Duodenal mucosa (tissue), 2 donors: Measurements from ENCODE around the gene TBC1D12.

Experiments used
- H3K27ac ChIP-seq: one replicate; pipeline ENCODE4 v1.7.0; 2013; ENCODE audit warnings: low read depth, low read length
- H3K27me3 ChIP-seq, 2 donors: one replicate each; pipeline ENCODE4 v1.7.0; 2013; ENCODE audit warnings: low read length in 2 of 2, control low read depth in 1 of 2; ENCODE audit not compliant: insufficient read depth in 2 of 2, control insufficient read depth in 1 of 2
- H3K36me3 ChIP-seq, 2 donors: one replicate each; pipeline ENCODE4 v1.7.0; 2013; ENCODE audit warnings: low read length in 2 of 2, control low read depth in 1 of 2; ENCODE audit not compliant: insufficient read depth in 2 of 2, control insufficient read depth in 1 of 2
- H3K4me1 ChIP-seq, 2 donors: one replicate each; pipeline ENCODE4 v1.7.0; 2013; ENCODE audit warnings: low read length in 2 of 2, control low read depth in 1 of 2; ENCODE audit not compliant: insufficient read depth in 2 of 2, control insufficient read depth in 1 of 2
- H3K4me3 ChIP-seq, 2 donors: one replicate each; pipeline ENCODE4 v1.7.0; 2013; ENCODE audit warnings: low read length in 2 of 2, low read depth in 1 of 2
- H3K9ac ChIP-seq, 2 donors: one replicate each; pipeline ENCODE4 v1.7.0; 2013; ENCODE audit warnings: low read length in 2 of 2, low read depth in 1 of 2
- H3K9me3 ChIP-seq, 2 donors: one replicate each; pipeline ENCODE4 v1.7.0; 2013; ENCODE audit warnings: low read length in 2 of 2, control low read depth in 1 of 2; ENCODE audit not compliant: control insufficient read depth in 1 of 2

Gene TBC1D12

GRCh38 chr10:94405406-94405805, 3.1 kb downstream of the TBC1D12 start:
- peaks cover 3 to 6% of the 10 kb centered on the region in 2 donors for H3K4me1 ChIP-seq
- no peak overlapping the region for H3K27ac ChIP-seq
- H3K4me3 ChIP-seq, result peak overlapping the region in 1 of 2 donors; percentile 92
- no peaks in the 10 kb centered on the region for H3K36me3 ChIP-seq
- no peaks in the 10 kb centered on the region for H3K9me3 ChIP-seq
- no peaks in the 10 kb centered on the region for H3K27me3 ChIP-seq
- H3K9ac ChIP-seq, result no peak overlapping the region

DNA sequence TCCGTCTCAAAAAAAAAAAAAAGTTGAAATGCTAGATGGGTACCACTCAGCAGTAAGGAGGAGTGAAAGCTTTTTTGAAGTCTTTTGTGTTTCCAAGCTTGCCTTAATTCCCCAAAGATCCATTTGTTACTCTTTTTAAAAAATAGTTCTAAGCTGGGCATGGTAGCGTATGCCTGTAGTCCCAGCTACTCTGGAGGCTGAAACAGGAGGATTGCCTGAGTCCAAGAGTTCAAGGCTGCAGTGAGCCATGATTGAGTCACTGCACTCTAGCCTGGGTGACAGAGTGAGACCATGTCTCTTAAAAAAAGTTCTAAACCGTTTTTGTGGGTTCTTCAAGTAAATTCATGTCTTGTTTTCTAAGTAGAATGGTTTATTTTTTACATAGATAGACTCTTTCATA, 5.3 kb downstream of the TBC1D12 start:
- Histone ChIP-seq H3K27me3 (no peaks in the 10 kb centered on the region), H3K9ac (no peak overlapping the region), H3K36me3 (no peaks in the 10 kb centered on the region), H3K27ac (no peak overlapping the region), H3K9me3 (no peaks in the 10 kb centered on the region), H3K4me3 (no peak overlapping the region), H3K4me1 (peaks cover 3 to 6% of the 10 kb centered on the region in 2 donors)

DNA sequence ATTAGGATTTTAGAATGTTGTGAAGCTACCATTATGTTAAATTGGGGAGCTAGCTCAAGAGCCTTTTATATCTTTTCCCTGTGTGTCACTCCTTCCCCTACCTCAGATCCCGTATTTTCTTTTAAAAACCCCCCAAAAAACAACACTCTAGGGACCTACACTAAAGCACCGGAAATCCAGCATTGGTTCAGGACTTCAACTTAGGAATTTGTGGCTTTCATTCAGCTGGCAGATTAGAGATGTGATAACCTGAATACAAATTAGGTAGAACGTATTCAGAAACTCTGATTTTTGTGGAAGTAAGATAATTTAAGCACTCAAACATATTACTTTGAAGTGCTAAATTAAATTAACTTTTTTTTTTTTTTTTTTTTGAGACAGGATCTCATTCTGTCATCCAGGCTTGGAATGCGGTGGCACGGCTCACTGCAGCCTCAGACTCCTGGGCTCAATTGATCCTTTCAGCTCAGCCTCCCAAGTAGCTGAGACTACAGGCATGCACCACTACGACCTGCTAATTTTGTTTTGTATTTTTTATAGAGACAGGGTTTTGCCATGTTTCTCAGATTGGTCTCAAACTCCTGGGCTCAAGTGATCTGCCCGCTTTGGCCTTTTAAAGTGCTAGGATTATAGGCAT, 6.8 kb downstream of the TBC1D12 start:
- Histone ChIP-seq H3K27ac (no peak overlapping the region), H3K36me3 (no peaks in the 10 kb centered on the region), H3K4me3 (no peak overlapping the region), H3K4me1 (peaks cover 3 to 4% of the 10 kb centered on the region in 2 donors), H3K9me3 (no peaks in the 10 kb centered on the region), H3K9ac (no peak overlapping the region), H3K27me3 (no peaks in the 10 kb centered on the region)

DNA sequence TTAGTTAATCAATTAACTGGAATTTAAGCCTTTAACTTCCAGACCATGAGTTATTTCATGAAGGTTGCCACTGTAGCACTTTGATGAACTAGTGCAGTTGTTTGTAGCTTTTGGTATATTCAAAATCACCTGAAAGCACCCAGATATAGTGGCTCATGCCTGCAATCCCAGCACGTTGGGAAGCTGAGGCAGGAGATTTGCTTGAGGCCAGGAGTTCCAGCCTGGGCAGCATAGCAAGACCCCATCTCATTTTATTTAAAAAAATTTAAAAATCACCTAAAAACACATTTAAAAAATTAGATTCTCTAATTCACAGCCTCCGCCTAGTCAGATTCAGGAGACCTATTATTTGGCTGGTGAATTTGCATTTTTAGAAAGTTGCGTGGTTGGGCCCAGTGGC, 9.0 kb downstream of the TBC1D12 start:
- Histone ChIP-seq H3K4me1 (no peaks in the 10 kb centered on the region), H3K9me3 (no peaks in the 10 kb centered on the region), H3K27ac (no peak overlapping the region), H3K36me3 (no peaks in the 10 kb centered on the region), H3K9ac (no peak overlapping the region), H3K27me3 (no peaks in the 10 kb centered on the region), H3K4me3 (no peak overlapping the region)

GRCh38 chr10:94412449-94412848, 10.1 kb downstream of the TBC1D12 start:
- Histone ChIP-seq H3K9ac (no peak overlapping the region), H3K4me1 (no peaks in the 10 kb centered on the region), H3K27me3 (no peaks in the 10 kb centered on the region), H3K27ac (no peak overlapping the region), H3K9me3 (no peaks in the 10 kb centered on the region), H3K4me3 (no peak overlapping the region), H3K36me3 (no peaks in the 10 kb centered on the region)

GRCh38 chr10:94413361-94413760, 11.0 kb downstream of the TBC1D12 start:
- H3K27me3 ChIP-seq, result no peaks in the 10 kb centered on the region
- H3K36me3 ChIP-seq, result no peaks in the 10 kb centered on the region
- no peaks in the 10 kb centered on the region for H3K4me1 ChIP-seq
- H3K9me3 ChIP-seq, result no peaks in the 10 kb centered on the region
- no peak overlapping the region for H3K4me3 ChIP-seq
- H3K27ac ChIP-seq, result no peak overlapping the region
- H3K9ac ChIP-seq, result no peak overlapping the region

DNA sequence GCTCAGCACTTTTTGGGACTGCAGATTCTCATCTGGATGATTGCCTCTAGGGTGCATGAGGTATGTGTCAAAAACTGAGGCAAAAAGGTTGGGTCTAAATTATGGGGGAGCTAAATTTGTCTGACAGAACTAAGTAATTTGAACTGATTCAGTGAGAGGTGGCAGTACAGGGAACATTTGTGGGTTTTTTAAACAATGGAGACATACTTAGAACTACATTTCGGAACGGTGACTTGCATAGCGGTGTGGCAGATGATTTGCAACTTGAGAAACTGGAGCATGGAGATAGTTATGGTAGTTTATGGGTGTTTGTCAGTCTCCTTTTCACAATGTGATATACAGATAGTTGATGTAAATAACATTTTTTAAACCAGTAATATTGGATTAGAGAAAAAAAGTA, 14.6 kb downstream of the TBC1D12 start:
- Histone ChIP-seq H3K4me1 (no peaks in the 10 kb centered on the region), H3K36me3 (no peaks in the 10 kb centered on the region), H3K27ac (no peak overlapping the region), H3K4me3 (no peak overlapping the region), H3K9ac (no peak overlapping the region), H3K9me3 (no peaks in the 10 kb centered on the region), H3K27me3 (no peaks in the 10 kb centered on the region)

DNA sequence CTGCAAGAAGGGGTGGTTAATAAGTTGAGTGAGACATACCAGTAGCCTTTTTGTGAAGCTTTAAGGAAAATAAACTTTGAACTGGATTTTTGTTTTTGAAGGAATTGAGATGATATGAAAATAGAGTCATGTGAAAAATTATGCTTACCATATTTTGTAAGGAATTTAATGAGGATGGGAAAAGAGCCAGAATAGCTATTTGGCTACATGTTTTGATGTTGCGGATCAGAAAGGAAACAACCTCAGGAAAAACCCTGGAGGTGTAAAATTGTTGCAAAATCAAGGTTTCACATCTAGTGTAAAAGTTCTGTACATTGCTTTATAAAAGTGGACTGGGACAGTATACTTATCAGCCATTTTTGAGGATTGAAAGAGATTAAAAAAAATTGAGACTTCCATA, 15.0 kb downstream of the TBC1D12 start:
- Histone ChIP-seq H3K9ac (no peak overlapping the region), H3K9me3 (no peaks in the 10 kb centered on the region), H3K36me3 (no peaks in the 10 kb centered on the region), H3K4me3 (no peak overlapping the region), H3K4me1 (no peaks in the 10 kb centered on the region), H3K27ac (no peak overlapping the region), H3K27me3 (no peaks in the 10 kb centered on the region)

DNA sequence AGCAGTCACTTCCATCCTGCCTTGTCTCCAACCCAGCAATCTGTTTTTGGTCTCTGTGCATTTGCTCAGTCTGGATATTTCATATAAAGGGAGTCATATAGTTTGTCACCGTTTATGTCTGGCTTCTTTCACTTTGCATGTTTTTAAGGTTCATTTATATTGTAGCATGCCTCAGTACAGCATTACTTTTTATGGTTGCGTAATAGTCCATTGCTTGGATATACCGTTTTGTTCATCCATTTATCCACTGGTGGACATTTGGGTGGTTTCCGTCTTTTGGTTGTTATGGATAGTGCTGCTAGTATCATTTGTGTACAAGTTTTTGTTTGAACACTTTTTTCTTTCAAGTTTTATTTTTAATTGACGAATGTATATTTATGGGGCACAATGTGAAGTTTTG, 18.2 kb downstream of the TBC1D12 start:
- Histone ChIP-seq H3K27ac (no peak overlapping the region), H3K36me3 (no peaks in the 10 kb centered on the region), H3K4me3 (no peak overlapping the region), H3K9ac (no peak overlapping the region), H3K27me3 (no peaks in the 10 kb centered on the region), H3K9me3 (peaks cover 0 to 7% of the 10 kb centered on the region in 2 donors), H3K4me1 (no peaks in the 10 kb centered on the region)

GRCh38 chr10:94420998-94421528, 18.7 kb downstream of the TBC1D12 start:
- no peak overlapping the region for H3K4me3 ChIP-seq
- H3K27ac ChIP-seq, result no peak overlapping the region
- no peak overlapping the region for H3K9ac ChIP-seq
- peaks cover 0 to 8% of the 10 kb centered on the region in 2 donors for H3K9me3 ChIP-seq
- H3K27me3 ChIP-seq, result no peaks in the 10 kb centered on the region
- H3K36me3 ChIP-seq, result no peaks in the 10 kb centered on the region
- H3K4me1 ChIP-seq, result no peaks in the 10 kb centered on the region
